SU-DHL-6 (cell line): Measurements from ENCODE around the gene SEMA5A.

Experiments used
- H2AFZ ChIP-seq: fragments of 200-600 bp; sonication (generic); 2 replicates; pipeline ENCODE4 v1.6.1; 2014; ENCODE audit warnings: low read depth, mild to moderate bottlenecking, moderate library complexity, mixed read lengths, antibody characterized with exemption, low read length; ENCODE audit not compliant: severe bottlenecking
- H3F3A ChIP-seq: fragments of 200-600 bp; shearing (Covaris generic); 2 replicates; pipeline ENCODE4 v1.6.0; 2016; ENCODE audit warnings: antibody characterized with exemption, mild to moderate bottlenecking; ENCODE audit not compliant: insufficient read depth
- H3K27ac ChIP-seq: fragments of 200-600 bp; sonication (generic); 2 replicates; pipeline ENCODE4 v1.5.1; 2016; ENCODE audit warnings: low read depth, mild to moderate bottlenecking, low read length, moderate library complexity, mixed read lengths
- H3K27me3 ChIP-seq: fragments of 200-600 bp; sonication (generic), shearing (Covaris generic); 2 replicates; pipeline ENCODE4 v1.6.0; 2014; ENCODE audit warnings: mild to moderate bottlenecking, low read length
- H3K36me3 ChIP-seq: fragments of 200-600 bp; sonication (generic); 2 replicates; pipeline ENCODE4 v1.6.1; 2014; ENCODE audit warnings: mild to moderate bottlenecking, low read length, mixed read lengths
- H3K4me2 ChIP-seq: fragments of 300-600, 200-600 bp; shearing (Covaris generic), sonication (generic); 2 replicates; pipeline ENCODE4 v1.6.0; 2014; ENCODE audit warnings: low read length, low read depth, mild to moderate bottlenecking; ENCODE audit not compliant: poor library complexity, severe bottlenecking
- H3K4me3 ChIP-seq: fragments of 200-600 bp; sonication (generic); 2 replicates; pipeline ENCODE4 v1.5.1; 2014; ENCODE audit warnings: antibody characterized with exemption, low read length, mild to moderate bottlenecking, mixed read lengths; ENCODE audit not compliant: insufficient read depth, poor library complexity, severe bottlenecking
- H3K79me2 ChIP-seq: fragments of 200-600 bp; sonication (generic); 2 replicates; pipeline ENCODE4 v1.6.1; 2014; ENCODE audit warnings: mild to moderate bottlenecking, low read length, moderate library complexity; ENCODE audit not compliant: insufficient read depth
- H3K9ac ChIP-seq: fragments of 200-600 bp; sonication (generic); 2 replicates; pipeline ENCODE4 v1.7.0; 2014; ENCODE audit warnings: mild to moderate bottlenecking, low read length
- H3K9me2 ChIP-seq: fragments of 200-600 bp; sonication (generic); replicated peaks from 2 replicates; pipeline ENCODE4 v1.6.1; 2014; ENCODE audit warnings: low read length; ENCODE audit not compliant: insufficient read depth
- H3K9me3 ChIP-seq: fragments of 200-600 bp; sonication (generic); 2 replicates; pipeline ENCODE4 v1.6.1; 2014; ENCODE audit warnings: low read length, mixed read lengths; ENCODE audit not compliant: insufficient read depth
- H4K20me1 ChIP-seq: fragments of 200-600 bp; sonication (generic); 2 replicates; pipeline ENCODE4 v1.6.1; 2014; ENCODE audit warnings: low read depth, mild to moderate bottlenecking, antibody characterized with exemption, low read length, moderate library complexity, mixed read lengths
- EZH2phosphoT487 ChIP-seq: fragments of 200-600 bp; sonication (generic), shearing (Covaris generic); conservative IDR thresholded peaks from 2 replicates; pipeline ENCODE4 v1.6.1; 2018; ENCODE audit warnings: mild to moderate bottlenecking, antibody characterized with exemption, low read length, moderate library complexity, mixed read lengths
- TF ChIP-seq, protein P1 (sequence below): fragments of 200-600 bp; sonication (generic); IDR thresholded peaks from one replicate; pipeline ENCODE4 v1.5.1; 2017; ENCODE audit warnings: antibody characterized with exemption, mild to moderate bottlenecking, low read length, moderate library complexity; ENCODE audit not compliant: insufficient read depth, poor library complexity, severe bottlenecking

SEMA5A gene

DNA sequence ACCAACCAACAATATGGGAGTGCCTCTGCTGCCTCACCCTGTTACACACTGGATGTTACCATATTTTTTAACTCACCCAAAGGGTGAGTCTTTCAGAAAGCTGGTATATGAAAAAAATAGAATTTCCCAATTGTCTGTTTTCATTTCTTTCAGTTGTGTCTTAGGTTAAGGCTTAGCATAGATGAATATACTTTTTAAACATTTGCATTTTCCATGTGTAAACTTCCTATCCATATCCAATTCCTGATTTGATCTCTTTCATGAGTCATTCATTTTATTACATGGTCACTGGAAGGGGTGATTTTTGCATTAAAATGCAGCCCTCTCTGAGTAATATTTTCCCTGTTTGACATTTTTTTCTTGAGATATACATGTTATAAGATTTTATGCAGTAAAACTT is 406.5 kb downstream of the SEMA5A start:
- TF ChIP-seq, protein P1, sequence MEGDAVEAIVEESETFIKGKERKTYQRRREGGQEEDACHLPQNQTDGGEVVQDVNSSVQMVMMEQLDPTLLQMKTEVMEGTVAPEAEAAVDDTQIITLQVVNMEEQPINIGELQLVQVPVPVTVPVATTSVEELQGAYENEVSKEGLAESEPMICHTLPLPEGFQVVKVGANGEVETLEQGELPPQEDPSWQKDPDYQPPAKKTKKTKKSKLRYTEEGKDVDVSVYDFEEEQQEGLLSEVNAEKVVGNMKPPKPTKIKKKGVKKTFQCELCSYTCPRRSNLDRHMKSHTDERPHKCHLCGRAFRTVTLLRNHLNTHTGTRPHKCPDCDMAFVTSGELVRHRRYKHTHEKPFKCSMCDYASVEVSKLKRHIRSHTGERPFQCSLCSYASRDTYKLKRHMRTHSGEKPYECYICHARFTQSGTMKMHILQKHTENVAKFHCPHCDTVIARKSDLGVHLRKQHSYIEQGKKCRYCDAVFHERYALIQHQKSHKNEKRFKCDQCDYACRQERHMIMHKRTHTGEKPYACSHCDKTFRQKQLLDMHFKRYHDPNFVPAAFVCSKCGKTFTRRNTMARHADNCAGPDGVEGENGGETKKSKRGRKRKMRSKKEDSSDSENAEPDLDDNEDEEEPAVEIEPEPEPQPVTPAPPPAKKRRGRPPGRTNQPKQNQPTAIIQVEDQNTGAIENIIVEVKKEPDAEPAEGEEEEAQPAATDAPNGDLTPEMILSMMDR, result no peak
- no peak for TF ChIP-seq EZH2phosphoT487
- H3K9ac ChIP-seq, result no peak overlapping the region
- H2AFZ ChIP-seq, result no peak overlapping the region

DNA sequence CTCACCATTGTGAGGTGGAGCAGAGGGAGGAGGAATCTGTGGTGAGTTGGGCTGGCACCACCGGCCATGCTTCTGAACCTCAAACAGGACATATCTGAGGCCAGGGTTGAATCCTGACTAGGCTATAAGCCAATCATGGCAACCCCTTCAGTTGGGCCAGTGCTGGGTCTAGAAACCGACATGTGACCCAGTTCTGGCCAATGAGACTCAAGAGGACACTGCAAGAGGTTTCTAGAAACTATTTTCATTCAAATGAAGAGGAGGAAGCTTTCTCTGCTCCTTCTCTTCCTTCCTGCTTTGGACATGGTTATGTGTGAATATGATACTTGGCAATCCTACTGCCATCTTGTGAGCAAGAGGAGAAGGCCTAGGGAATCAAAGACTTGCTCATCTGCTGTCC is 417.7 kb downstream of the SEMA5A start:
- Histone ChIP-seq H3F3A (no peaks in the 10 kb centered on the region), H3K4me3 (no peak overlapping the region), H3K4me2 (no peak overlapping the region), H3K27me3 (no peaks in the 10 kb centered on the region), H3K36me3 (no peaks in the 10 kb centered on the region), H2AFZ (no peak overlapping the region), H4K20me1 (no peaks in the 10 kb centered on the region), H3K9me3 (no peaks in the 10 kb centered on the region), H3K27ac (no peak overlapping the region), H3K9me2 (no peaks in the 10 kb centered on the region), H3K79me2 (no peaks in the 10 kb centered on the region), H3K9ac (no peak overlapping the region)
- TF ChIP-seq, protein P1, result no peak
- TF ChIP-seq EZH2phosphoT487, result no peak

More for the DNA sequence above, 406.5 kb downstream of the SEMA5A start:
- H3K27me3 ChIP-seq, result no peaks in the 10 kb centered on the region
- no peaks in the 10 kb centered on the region for H3K9me3 ChIP-seq
- H3K36me3 ChIP-seq, result no peaks in the 10 kb centered on the region
- H3K79me2 ChIP-seq, result no peaks in the 10 kb centered on the region
- no peaks in the 10 kb centered on the region for H4K20me1 ChIP-seq
- no peak overlapping the region for H3K4me2 ChIP-seq
- H3K27ac ChIP-seq, result no peak overlapping the region
- no peaks in the 10 kb centered on the region for H3F3A ChIP-seq
- H3K9me2 ChIP-seq, result no peaks in the 10 kb centered on the region
- H3K4me3 ChIP-seq, result no peak overlapping the region

DNA sequence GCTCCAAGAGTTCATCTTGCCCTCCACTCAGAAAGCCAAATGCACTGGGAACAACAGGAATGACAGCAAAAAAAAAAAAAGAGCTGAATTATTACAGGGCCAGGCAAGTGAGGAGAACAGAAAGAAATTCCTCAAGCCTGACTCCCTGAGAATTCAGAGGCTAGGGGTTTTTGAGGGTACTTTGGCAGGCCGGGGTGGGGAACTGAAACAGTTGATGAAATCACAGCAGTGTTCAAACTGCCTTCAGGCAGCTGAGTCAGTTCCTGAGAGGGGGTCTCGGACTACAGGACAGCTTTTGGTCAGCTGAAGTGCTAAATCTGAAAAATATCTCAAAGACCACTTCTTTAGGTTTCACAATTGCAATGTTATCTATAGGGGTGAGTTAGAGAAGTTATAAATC is 419.4 kb downstream of the SEMA5A start:
- Histone ChIP-seq H3K4me3 (no peak overlapping the region), H3K9me3 (no peaks in the 10 kb centered on the region), H3K9me2 (no peaks in the 10 kb centered on the region), H3K9ac (no peak overlapping the region), H3K27me3 (no peaks in the 10 kb centered on the region), H4K20me1 (no peaks in the 10 kb centered on the region), H3K79me2 (no peaks in the 10 kb centered on the region), H3K27ac (no peak overlapping the region), H3K4me2 (no peak overlapping the region), H3F3A (no peaks in the 10 kb centered on the region), H3K36me3 (no peaks in the 10 kb centered on the region), H2AFZ (no peak overlapping the region)
- TF ChIP-seq, protein P1, result no peak
- TF ChIP-seq EZH2phosphoT487, result no peak
